ENCODE data around the gene ZNF532.

ZNF532 gene

GRCh38 chr18:58983260-58984155, 118.8 kb downstream of the ZNF532 start:
- no peak for TF ChIP-seq CTCF (IDR thresholded peaks at IDR 0.05; ENCODE audit: control insufficient read depth, insufficient read depth, low read depth, low read length, missing control alignments)
- no peak overlapping the region for H3K4me3 ChIP-seq (ENCODE audit: control insufficient read depth, low read depth, low read length)
- no peak for DNase-seq (ENCODE audit: low read depth)

- DNase-seq (ENCODE audit: low read depth), result no peak
- TF ChIP-seq CTCF (IDR thresholded peaks at IDR 0.05; ENCODE audit: control insufficient read depth, insufficient read depth, low read depth, low read length, missing control alignments), result no peak
- H3K4me3 ChIP-seq (ENCODE audit: control insufficient read depth, low read depth, low read length), result no peak overlapping the region
Measured at GRCh38 chr18:58988600-58988999, 123.9 kb downstream of the ZNF532 start.

- no peak for DNase-seq (ENCODE audit: low read depth)
- TF ChIP-seq CTCF (IDR thresholded peaks at IDR 0.05; ENCODE audit: control insufficient read depth, insufficient read depth, low read depth, low read length, missing control alignments), result no peak
- H3K4me3 ChIP-seq (ENCODE audit: control insufficient read depth, low read depth, low read length), result no peak overlapping the region
Measured at GRCh38 chr18:58989184-58989759, 124.6 kb downstream of the ZNF532 start.

GRCh38 chr18:58990720-58991119, 126.0 kb downstream of the ZNF532 start:
- H3K4me3 ChIP-seq (ENCODE audit: control insufficient read depth, low read depth, low read length), result no peak overlapping the region
- DNase-seq (ENCODE audit: low read depth), result no peak
- no peak for TF ChIP-seq CTCF (IDR thresholded peaks at IDR 0.05; ENCODE audit: control insufficient read depth, insufficient read depth, low read depth, low read length, missing control alignments)

GRCh38 chr18:58991167-58991798, 126.6 kb downstream of the ZNF532 start:
- H3K4me3 ChIP-seq (ENCODE audit: control insufficient read depth, low read depth, low read length), result no peak overlapping the region
- no peak for TF ChIP-seq CTCF (IDR thresholded peaks at IDR 0.05; ENCODE audit: control insufficient read depth, insufficient read depth, low read depth, low read length, missing control alignments)
- DNase-seq (ENCODE audit: low read depth), result no peak

- DNase-seq (ENCODE audit: low read depth), result no peak
- no peak overlapping the region for H3K4me3 ChIP-seq (ENCODE audit: control insufficient read depth, low read depth, low read length)
- no peak for TF ChIP-seq CTCF (IDR thresholded peaks at IDR 0.05; ENCODE audit: control insufficient read depth, insufficient read depth, low read depth, low read length, missing control alignments)
Measured at GRCh38 chr18:58992301-58993231, 127.9 kb downstream of the ZNF532 start.

Measured in AG09309 (cell line).